Large intestine (tissue), 3 donors: ENCODE results near the gene LCE3D. TPM values are rescaled to one million over a fixed set of nuclear protein-coding genes. Genes with fewer than 3 reads are reported as not detected.
"Not testable (repeated sequence)": the region's sequence is repeated elsewhere in the genome, so short reads cannot be mapped to it uniquely, and the experiment has no call there.

Experiments
- DNase-seq, 2 donors: peaks; one replicate each; pipeline versions ENCODE4 v3.0.0 to v3.0.0-alpha.2; 2013
- H3K27ac ChIP-seq: one replicate; pipeline ENCODE4 v1.5.1; 2013; ENCODE audit warnings: low read length
- H3K27me3 ChIP-seq: 2 replicates; pipeline ENCODE4 v1.6.1; 2013; ENCODE audit warnings: low read length; ENCODE audit not compliant: control insufficient read depth, insufficient read depth
- H3K36me3 ChIP-seq: 2 replicates; pipeline ENCODE4 v1.6.1; 2013; ENCODE audit warnings: low read length; ENCODE audit not compliant: control insufficient read depth, insufficient read depth
- H3K4me1 ChIP-seq: one replicate; pipeline ENCODE4 v1.6.1; 2013; ENCODE audit warnings: low read length; ENCODE audit not compliant: control insufficient read depth, insufficient read depth
- H3K4me3 ChIP-seq: one replicate; pipeline ENCODE4 v1.5.1; 2013; ENCODE audit warnings: low read length
- H3K9me3 ChIP-seq: one replicate; pipeline ENCODE4 v1.6.1; 2013; ENCODE audit warnings: mild to moderate bottlenecking, low read depth, low read length, moderate library complexity; ENCODE audit not compliant: control insufficient read depth
- WGBS: methylation state at CpG from one replicate; pipeline ENCODE4 v1.1.5; 2013; ENCODE audit warnings: low lambda C conversion rate; ENCODE audit not compliant: insufficient coverage; 5-methylcytosine and 5-hydroxymethylcytosine counted together
- polyA plus RNA-seq: library from polyadenylated mRNA; unstranded; fragments of 120-200 nt; gene quantifications from one replicate; pipeline ENCODE4 v1.2.1, GENCODE V29; 2013

The LCE3D gene
- polyA plus RNA-seq, 1 donor, result not detected

GRCh38 chr1:152579526-152579925, 790 bp downstream of the LCE3D start:
- WGBS, result no CpG with 5 or more reads among the region's 9 CpGs
- not testable (repeated sequence) for DNase-seq, H3K36me3 ChIP-seq, H3K27me3 ChIP-seq, H3K9me3 ChIP-seq, H3K4me1 ChIP-seq, H3K27ac ChIP-seq, H3K4me3 ChIP-seq

GRCh38 chr1:152577168-152577567, 3.1 kb downstream of the LCE3D start:
- Histone ChIP-seq H3K27ac (no peak overlapping the region), H3K36me3 (no peaks in the 10 kb centered on the region), H3K27me3 (no peaks in the 10 kb centered on the region), H3K4me1 (no peaks in the 10 kb centered on the region), H3K9me3 (no peaks in the 10 kb centered on the region), H3K4me3 (no peak overlapping the region)
- no CpG with 5 or more reads among the region's 2 CpGs for WGBS
- DNase-seq, result no peak

GRCh38 chr1:152566681-152567080, 13.6 kb downstream of the LCE3D start, which contains the start of gene LCE3E:
TSS of gene LCE3E (minus strand) at chr1:152566780. CDS start at chr1:152566208, 572 bp downstream.
- 40% methylated on average over 1 of the region's 1 CpG for WGBS

GRCh38 chr1:152565535-152566215, 14.6 kb downstream of the LCE3D start:
- DNase-seq, result no peak
- Histone ChIP-seq H3K27me3 (no peaks in the 10 kb centered on the region), H3K9me3 (no peaks in the 10 kb centered on the region), H3K27ac (no peak overlapping the region), H3K4me3 (no peak overlapping the region), H3K4me1 (no peaks in the 10 kb centered on the region), H3K36me3 (no peaks in the 10 kb centered on the region)
- WGBS, result no CpG with 5 or more reads among the region's 14 CpGs

More at GRCh38 chr1:152566681-152567080, 13.6 kb downstream of the LCE3D start, which contains the start of gene LCE3E:
- H3K4me1 ChIP-seq, result no peaks in the 10 kb centered on the region
- H3K9me3 ChIP-seq, result no peaks in the 10 kb centered on the region
- no peak within 1 kb of the TSS for H3K27ac ChIP-seq
- no peaks in the 10 kb centered on the region for H3K36me3 ChIP-seq
- no peak for DNase-seq
- H3K27me3 ChIP-seq, result no peaks in the 10 kb centered on the region
- H3K4me3 ChIP-seq, result no peak within 1 kb of the TSS

- Histone ChIP-seq H3K36me3 (no peaks in the 10 kb centered on the region), H3K9me3 (no peaks in the 10 kb centered on the region), H3K27ac (no peak overlapping the region), H3K4me3 (no peak overlapping the region), H3K27me3 (no peaks in the 10 kb centered on the region), H3K4me1 (no peaks in the 10 kb centered on the region)
- WGBS, result 88% methylated on average over 1 of the region's 2 CpGs
- DNase-seq, result no peak
These were observed 15.2 kb downstream of the LCE3D start for GRCh38 chr1:152565115-152565514.

GRCh38 chr1:152548358-152548757, 32.0 kb downstream of the LCE3D start:
- H3K4me3 ChIP-seq, H3K27me3 ChIP-seq, H3K9me3 ChIP-seq, H3K27ac ChIP-seq, DNase-seq, H3K4me1 ChIP-seq, H3K36me3 ChIP-seq: not testable (repeated sequence)
- no CpG with 5 or more reads among the region's 1 CpG for WGBS

GRCh38 chr1:152546704-152547103, 33.6 kb downstream of the LCE3D start:
- WGBS, result no CpG with 5 or more reads among the region's 1 CpG
- no peaks in the 10 kb centered on the region for H3K36me3 ChIP-seq

GRCh38 chr1:152543820-152544219, 36.5 kb downstream of the LCE3D start:
- no peaks in the 10 kb centered on the region for H3K27me3 ChIP-seq
- no peaks in the 10 kb centered on the region for H3K4me1 ChIP-seq
- no peak overlapping the region for H3K4me3 ChIP-seq
- H3K9me3 ChIP-seq, result no peaks in the 10 kb centered on the region
- no CpG with 5 or more reads among the region's 4 CpGs for WGBS
- H3K27ac ChIP-seq, result no peak overlapping the region
- no peak for DNase-seq
- no peaks in the 10 kb centered on the region for H3K36me3 ChIP-seq

More at GRCh38 chr1:152546704-152547103, 33.6 kb downstream of the LCE3D start:
- no peaks in the 10 kb centered on the region for H3K27me3 ChIP-seq
- no peaks in the 10 kb centered on the region for H3K9me3 ChIP-seq
- no peak for DNase-seq
- no peak overlapping the region for H3K27ac ChIP-seq
- no peak overlapping the region for H3K4me3 ChIP-seq
- H3K4me1 ChIP-seq, result no peaks in the 10 kb centered on the region

GRCh38 chr1:152539901-152540300, 40.4 kb downstream of the LCE3D start:
- DNase-seq, result no peak
- Histone ChIP-seq H3K4me3 (no peak overlapping the region), H3K9me3 (no peaks in the 10 kb centered on the region), H3K27me3 (no peaks in the 10 kb centered on the region), H3K4me1 (no peaks in the 10 kb centered on the region), H3K36me3 (no peaks in the 10 kb centered on the region), H3K27ac (no peak overlapping the region)
- WGBS, result no CpG with 5 or more reads among the region's 2 CpGs

- H3K27me3 ChIP-seq, result no peaks in the 10 kb centered on the region
- no CpG with 5 or more reads among the region's 4 CpGs for WGBS
- no peak overlapping the region for H3K27ac ChIP-seq
- no peaks in the 10 kb centered on the region for H3K9me3 ChIP-seq
- H3K4me3 ChIP-seq, result no peak overlapping the region
- no peaks in the 10 kb centered on the region for H3K36me3 ChIP-seq
- no peak for DNase-seq
- no peaks in the 10 kb centered on the region for H3K4me1 ChIP-seq
These were observed 42.8 kb downstream of the LCE3D start for GRCh38 chr1:152537496-152537895.

- DNase-seq, result no peak
- Histone ChIP-seq H3K36me3 (no peaks in the 10 kb centered on the region), H3K4me1 (no peaks in the 10 kb centered on the region), H3K4me3 (no peak overlapping the region), H3K27ac (no peak overlapping the region), H3K27me3 (no peaks in the 10 kb centered on the region), H3K9me3 (no peaks in the 10 kb centered on the region)
- WGBS, result 90% methylated on average over 2 of the region's 3 CpGs
These were observed 44.5 kb downstream of the LCE3D start for GRCh38 chr1:152535774-152536173.
